Endothelial cell of umbilical vein (primary cell): ENCODE measurements around the gene LIN54. TPM values are rescaled to one million over a fixed set of nuclear protein-coding genes. Genes with fewer than 3 reads are reported as not detected.
A peak's percentile ranks its signal among the peaks of the same experiment; 100 is the strongest.

Source experiments
- BruUV-seq: library from RNA; stranded (reverse); fragments of 400-500 nt; replicated peaks from 2 replicates; lab custom pipeline; 2021; lab: Mats Ljungman, UMichigan
- CTCF ChIA-PET: fragments of 300-600, 350-600 bp; sonication (Branson Sonifier 250); formaldehyde crosslinking; loops from one replicate; lab custom pipeline; 2021; ENCODE audit warnings: antibody characterized with exemption, inconsistent platforms; lab: Charles Lee
- POLR2A ChIA-PET: fragments of 300-600, 350-600 bp; sonication (Branson Sonifier 250); formaldehyde crosslinking; loops from one replicate; lab custom pipeline; 2021; ENCODE audit warnings: antibody characterized with exemption, inconsistent platforms; lab: Charles Lee
- DNase-seq: peaks from one replicate; pipeline ENCODE4 v3.0.0-alpha.2; 2011; ENCODE audit warnings: low read depth, low spot score
- FAIRE-seq: peaks from 2 replicates; lab custom pipeline; 2011; peaks lifted over from hg19 to GRCh38; lab: Jason Lieb, UNC
- H2AFZ ChIP-seq: 2 replicates; pipeline ENCODE4 v1.6.0; 2012; ENCODE audit warnings: low read depth, low read length, control low read depth, inconsistent platforms
- H3K27ac ChIP-seq: 2 replicates; pipeline ENCODE4 v1.5.1; 2011; ENCODE audit warnings: low read depth, mild to moderate bottlenecking, control low read depth, low read length, moderate library complexity; ENCODE audit not compliant: insufficient read depth
- H3K27me3 ChIP-seq, 2 experiments: 2 replicates each; pipeline versions ENCODE4 v1.6.0 to v1.6.1; 2011; ENCODE audit warnings: low read length in 2 of 2, mixed read lengths in 1 of 2; ENCODE audit not compliant: control insufficient read depth in 2 of 2, insufficient read depth in 2 of 2
- H3K36me3 ChIP-seq, 2 experiments: 2 replicates in 1 of 2; 3 replicates in 1 of 2; pipeline ENCODE4 v1.5.1; 2011; ENCODE audit warnings: low read length in 2 of 2, mild to moderate bottlenecking in 1 of 2, moderate library complexity in 1 of 2; ENCODE audit not compliant: control insufficient read depth in 2 of 2, insufficient read depth in 2 of 2; ENCODE audit errors: extremely low read depth in 1 of 2
- H3K4me1 ChIP-seq: 3 replicates; pipeline ENCODE4 v1.5.1; 2011; ENCODE audit warnings: mild to moderate bottlenecking, low read length; ENCODE audit not compliant: control insufficient read depth, insufficient read depth; ENCODE audit errors: extremely low read depth
- H3K4me2 ChIP-seq: 2 replicates; pipeline ENCODE4 v1.6.1; 2011; ENCODE audit warnings: low read length, control low read depth, mixed read lengths; ENCODE audit not compliant: insufficient read depth
- H3K4me3 ChIP-seq, 3 experiments: fragments of 200-600 bp in 1 of 3; sonication (generic), shearing (Covaris generic) in 1 of 3; replicated peaks in 1 of 3; 2 replicates each; pipeline ENCODE4 v1.5.1; 2011 to 2016; ENCODE audit warnings: control low read depth in 3 of 3, low read length in 3 of 3, mild to moderate bottlenecking in 2 of 3, inconsistent platforms in 1 of 3, low read depth in 1 of 3, moderate library complexity in 1 of 3; ENCODE audit not compliant: insufficient read depth in 1 of 3
- H3K79me2 ChIP-seq: 2 replicates; pipeline ENCODE4 v1.6.0; 2012; ENCODE audit warnings: low read length, inconsistent platforms; ENCODE audit not compliant: control insufficient read depth, insufficient read depth
- H3K9ac ChIP-seq: replicated peaks from 2 replicates; pipeline ENCODE3; 2011; ENCODE audit warnings: low read length, control low read depth; ENCODE audit not compliant: insufficient read depth; ENCODE audit errors: extremely low read depth
- H3K9me1 ChIP-seq: replicated peaks from 3 replicates; pipeline ENCODE4 v1.6.0; 2011; ENCODE audit warnings: mild to moderate bottlenecking, low read length; ENCODE audit not compliant: control insufficient read depth, insufficient read depth; ENCODE audit errors: extremely low read depth
- H3K9me3 ChIP-seq: replicated peaks from 2 replicates; pipeline ENCODE4 v1.5.1; 2012; ENCODE audit warnings: low read length, inconsistent platforms; ENCODE audit not compliant: control insufficient read depth, insufficient read depth
- H4K20me1 ChIP-seq: replicated peaks from 2 replicates; pipeline ENCODE3; 2011; ENCODE audit warnings: mild to moderate bottlenecking, low read length; ENCODE audit not compliant: control insufficient read depth, insufficient read depth; ENCODE audit errors: extremely low read depth
- EZH2 ChIP-seq: IDR thresholded peaks from 2 replicates; pipeline ENCODE4 v1.6.1; 2012; ENCODE audit warnings: borderline replicate concordance, low read depth, mild to moderate bottlenecking, moderate library complexity, low read length, inconsistent platforms; ENCODE audit not compliant: severe bottlenecking
- FOS ChIP-seq: IDR thresholded peaks from 2 replicates; pipeline ENCODE4 v1.6.1; 2011; ENCODE audit warnings: mild to moderate bottlenecking, low read length, moderate library complexity, borderline replicate concordance; ENCODE audit not compliant: insufficient read depth
- GATA2 ChIP-seq: IDR thresholded peaks from 2 replicates; pipeline ENCODE4 v1.7.0; 2011; ENCODE audit warnings: low read depth, mild to moderate bottlenecking, moderate library complexity, mixed read lengths, low read length; ENCODE audit not compliant: insufficient read length, insufficient read depth
- JUN ChIP-seq: IDR thresholded peaks from 2 replicates; pipeline ENCODE4 v1.6.1; 2011; ENCODE audit warnings: borderline replicate concordance, low read depth; ENCODE audit not compliant: insufficient read length, insufficient read depth
- MYC ChIP-seq: IDR thresholded peaks from one replicate; pipeline ENCODE4 v1.6.1; 2011; ENCODE audit warnings: mild to moderate bottlenecking, low read depth, low read length
- POLR2A ChIP-seq: IDR thresholded peaks from 2 replicates; pipeline ENCODE4 v1.6.1; 2012; ENCODE audit warnings: low read depth, mild to moderate bottlenecking, control low read depth, low read length
- POLR2AphosphoS5 ChIP-seq: IDR thresholded peaks from 2 replicates; pipeline ENCODE4 v1.6.1; 2012; ENCODE audit warnings: low read depth, mild to moderate bottlenecking, control low read depth, low read length, moderate library complexity; ENCODE audit not compliant: insufficient read depth
- dilution Hi-C: fragments of 300-500 bp; cut with MboI; formaldehyde crosslinking; loops from one replicate; pipeline ENCODE4 v1.15.0; 2019; ENCODE audit warnings: low sequenced_read_pairs; ENCODE audit not compliant: extremely low pct_ligation_motif_present
- intact Hi-C: fragments of 100-400 bp; cut with micrococcal nuclease; formaldehyde crosslinking; loops from one replicate; pipeline ENCODE4 v1.10.0; 2022
- polyA plus RNA-seq, 4 experiments: library from polyadenylated mRNA; depleted of rRNA in 3 of 4; stranded (reverse) in 3 of 4; unstranded in 1 of 4; fragments of >200 nt; gene quantifications; 2 replicates each; pipeline versions ENCODE4 v1.2.1 to v1.2.3, GENCODE V29; 2011 to 2012; ENCODE audit warnings: missing spikeins in 1 of 4
- total RNA-seq: library from RNA; stranded (reverse); gene quantifications from 2 replicates; pipeline ENCODE4 v1.2.3, GENCODE V29; 2021
- TF ChIP-seq, protein P1 (sequence below): IDR thresholded peaks from 2 replicates; pipeline ENCODE4 v1.6.1; 2011; ENCODE audit not compliant: insufficient read depth, insufficient read length
- TF ChIP-seq, protein P2 (sequence below), 2 donors: IDR thresholded peaks; 1 replicate in 1 of 2; 2 replicates in 1 of 2; pipeline ENCODE4 v1.5.1; 2011; ENCODE audit warnings: low read length in 2 of 2, mild to moderate bottlenecking in 2 of 2, moderate library complexity in 2 of 2, control low read depth in 1 of 2, inconsistent platforms in 1 of 2, low read depth in 1 of 2; ENCODE audit not compliant: insufficient read depth in 1 of 2; ENCODE audit errors: extremely low read depth in 1 of 2

The LIN54 gene
- total and polyA plus RNA-seq, 2 donors (not counting 3 experiments of a cell fraction or from before 2014, with no cell fraction given): 6.2 to 15.7 TPM

DNA sequence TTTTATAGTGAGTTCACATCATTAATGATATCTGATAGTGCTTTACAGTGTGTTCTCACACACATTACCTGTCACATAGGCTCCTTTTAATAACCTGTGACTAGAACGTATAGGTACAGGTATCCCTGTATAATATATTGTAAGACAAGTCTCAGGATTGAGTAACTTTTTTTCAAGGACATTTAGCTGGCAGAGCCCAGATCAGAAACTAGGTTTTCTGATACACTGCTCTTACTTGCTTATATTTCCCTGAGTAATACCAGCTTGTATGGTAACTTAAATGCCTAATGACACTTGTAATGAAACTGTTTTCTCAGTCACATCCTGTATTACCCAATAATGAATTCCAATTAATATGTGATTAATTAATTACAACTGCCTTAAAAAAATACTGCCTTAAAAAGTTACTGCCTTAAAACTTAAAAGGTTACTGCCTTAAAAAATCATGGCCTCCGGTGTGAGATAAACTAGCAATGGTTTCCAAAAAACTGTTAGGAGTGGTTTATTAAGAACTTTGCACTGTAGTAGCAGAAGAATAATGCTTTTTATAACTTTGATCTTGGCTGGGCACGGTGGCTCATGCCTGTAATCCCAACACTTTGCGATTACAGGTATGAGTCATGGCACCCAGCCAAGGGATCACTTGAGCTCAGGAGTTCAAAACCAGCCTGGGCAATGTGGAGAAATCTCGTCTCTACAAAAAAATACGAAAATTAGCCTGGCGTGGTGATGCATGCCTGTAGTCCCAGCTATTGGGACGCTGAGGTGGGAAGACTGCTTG is 36.3 kb upstream of the LIN54 start:
- POLR2A ChIA-PET: no interaction called here
- Histone ChIP-seq H3K9me3 (no peaks in the 10 kb centered on the region), H4K20me1 (no peaks in the 10 kb centered on the region), H3K79me2 (peaks cover 21% of the 10 kb centered on the region), H3K36me3 (peaks cover 5 to 7% of the 10 kb centered on the region in 2 experiments), H3K9ac (no peak overlapping the region), H3K9me1 (no peaks in the 10 kb centered on the region), H3K27ac (no peak overlapping the region), H3K4me2 (no peak overlapping the region), H3K4me3 (no peak overlapping the region), H3K27me3 (no peaks in the 10 kb centered on the region), H3K4me1 (no peaks in the 10 kb centered on the region), H2AFZ (no peak overlapping the region)
- dilution Hi-C loops (no loop called here), intact Hi-C loops (no loop called here)
- DNase-seq (no peak), FAIRE-seq (no peak)
- TF ChIP-seq FOS (no peak), EZH2 (no peak), GATA2 (no peak), MYC (no peak), POLR2A (no peak), JUN (no peak), POLR2AphosphoS5 (no peak)
- TF ChIP-seq, protein P1, sequence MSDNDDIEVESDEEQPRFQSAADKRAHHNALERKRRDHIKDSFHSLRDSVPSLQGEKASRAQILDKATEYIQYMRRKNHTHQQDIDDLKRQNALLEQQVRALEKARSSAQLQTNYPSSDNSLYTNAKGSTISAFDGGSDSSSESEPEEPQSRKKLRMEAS: no peak
- TF ChIP-seq, protein P2, sequence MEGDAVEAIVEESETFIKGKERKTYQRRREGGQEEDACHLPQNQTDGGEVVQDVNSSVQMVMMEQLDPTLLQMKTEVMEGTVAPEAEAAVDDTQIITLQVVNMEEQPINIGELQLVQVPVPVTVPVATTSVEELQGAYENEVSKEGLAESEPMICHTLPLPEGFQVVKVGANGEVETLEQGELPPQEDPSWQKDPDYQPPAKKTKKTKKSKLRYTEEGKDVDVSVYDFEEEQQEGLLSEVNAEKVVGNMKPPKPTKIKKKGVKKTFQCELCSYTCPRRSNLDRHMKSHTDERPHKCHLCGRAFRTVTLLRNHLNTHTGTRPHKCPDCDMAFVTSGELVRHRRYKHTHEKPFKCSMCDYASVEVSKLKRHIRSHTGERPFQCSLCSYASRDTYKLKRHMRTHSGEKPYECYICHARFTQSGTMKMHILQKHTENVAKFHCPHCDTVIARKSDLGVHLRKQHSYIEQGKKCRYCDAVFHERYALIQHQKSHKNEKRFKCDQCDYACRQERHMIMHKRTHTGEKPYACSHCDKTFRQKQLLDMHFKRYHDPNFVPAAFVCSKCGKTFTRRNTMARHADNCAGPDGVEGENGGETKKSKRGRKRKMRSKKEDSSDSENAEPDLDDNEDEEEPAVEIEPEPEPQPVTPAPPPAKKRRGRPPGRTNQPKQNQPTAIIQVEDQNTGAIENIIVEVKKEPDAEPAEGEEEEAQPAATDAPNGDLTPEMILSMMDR (IDR thresholded peaks at IDR 0.05; ENCODE audit: extremely low read depth in 1 of 2, insufficient read depth in 1 of 2, low read depth in 1 of 2, low read length in 2 of 2): no peak
- BruUV-seq: TSS peak; percentile 6
- CTCF ChIA-PET: interaction anchor here (0.8 to 6.3 kb wide), 3 partner anchors 9 to 235 kb away, joined by 3 to 32 read pairs (median 7); no protein-coding TSS in a partner anchor
